Measurements from ENCODE around the gene MYRIP. TPM values are rescaled to one million over a fixed set of nuclear protein-coding genes. Genes with fewer than 3 reads are reported as not detected.

The MYRIP gene
- total RNA-seq, 1 donor = not detected

- DNase-seq (ENCODE audit: low read depth) = no peak
- TF ChIP-seq CTCF (IDR thresholded peaks at IDR 0.05; ENCODE audit: insufficient read depth, low read depth, low read length) = no peak
These were observed 132.5 kb downstream of the MYRIP start for GRCh38 chr3:39941931-39942330.

DNA sequence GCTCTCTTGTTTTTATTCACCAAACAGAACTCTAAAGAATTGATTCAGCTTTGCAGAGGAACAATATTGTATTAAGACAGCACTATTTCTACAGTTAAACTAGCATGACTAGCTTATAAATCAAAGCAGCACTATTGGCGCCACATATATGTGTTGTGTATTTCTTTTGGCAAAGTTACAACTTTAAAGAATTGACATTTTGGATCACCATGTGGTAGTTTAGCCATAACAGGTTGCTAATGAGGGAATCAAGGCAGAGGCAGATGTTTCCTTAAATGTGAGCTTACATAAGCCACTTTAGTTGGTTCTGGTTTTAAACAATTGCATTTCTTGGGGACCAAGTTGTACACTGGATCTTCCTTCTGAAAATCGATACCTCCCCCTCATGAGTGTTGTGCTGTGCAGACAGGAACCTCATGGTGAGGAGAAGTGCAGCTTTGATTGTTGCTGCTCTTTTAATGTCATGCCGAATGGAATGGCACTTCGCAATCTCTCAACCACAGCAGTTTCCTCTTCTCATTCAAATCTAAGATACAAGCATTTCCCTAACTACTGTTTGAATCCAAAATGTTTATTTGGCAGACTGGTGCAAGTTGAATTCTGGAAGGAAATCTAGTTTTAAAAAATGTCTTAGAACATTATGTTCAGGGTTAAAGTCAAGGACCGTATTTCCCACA, 151.2 kb downstream of the MYRIP start:
- TF ChIP-seq CTCF (IDR thresholded peaks at IDR 0.05; ENCODE audit: insufficient read depth, low read depth, low read length) = no peak
- DNase-seq (ENCODE audit: low read depth) = no peak
- H3K4me3 ChIP-seq (ENCODE audit: low read depth, low read length) = no peak overlapping the region

More at GRCh38 chr3:39941931-39942330, 132.5 kb downstream of the MYRIP start:
- H3K4me3 ChIP-seq (ENCODE audit: low read depth, low read length) = no peak overlapping the region

GRCh38 chr3:39961230-39961629, 151.8 kb downstream of the MYRIP start:
- DNase-seq (ENCODE audit: low read depth) = no peak
- TF ChIP-seq CTCF (IDR thresholded peaks at IDR 0.05; ENCODE audit: insufficient read depth, low read depth, low read length) = no peak
- H3K4me3 ChIP-seq (ENCODE audit: low read depth, low read length) = no peak overlapping the region

DNA sequence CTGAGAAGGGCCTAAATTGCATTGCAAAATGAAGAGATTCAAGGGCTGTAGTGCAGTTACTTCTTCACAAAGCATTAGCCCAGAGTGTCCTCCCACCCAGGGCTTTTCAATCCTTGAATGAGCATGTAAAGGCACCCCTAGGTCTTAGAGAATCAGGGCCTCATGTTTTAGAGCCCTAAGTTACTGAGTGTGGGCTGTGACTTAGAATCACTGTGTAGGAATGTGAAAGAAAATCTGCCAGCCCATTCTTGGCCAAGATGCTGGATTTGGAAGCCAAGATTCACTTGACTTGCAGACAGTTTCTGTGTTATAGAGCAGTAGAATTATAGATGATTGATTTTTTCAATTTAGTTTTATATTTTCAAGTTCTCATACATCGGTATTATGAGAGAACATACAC, 153.2 kb downstream of the MYRIP start:
- DNase-seq (ENCODE audit: low read depth) = no peak
- no peak for TF ChIP-seq CTCF (IDR thresholded peaks at IDR 0.05; ENCODE audit: insufficient read depth, low read depth, low read length)
- no peak overlapping the region for H3K4me3 ChIP-seq (ENCODE audit: low read depth, low read length)

- no peak for TF ChIP-seq CTCF (IDR thresholded peaks at IDR 0.05; ENCODE audit: insufficient read depth, low read depth, low read length)
- H3K4me3 ChIP-seq (ENCODE audit: low read depth, low read length) = no peak overlapping the region
- no peak for DNase-seq (ENCODE audit: low read depth)
These were observed 156.1 kb downstream of the MYRIP start for GRCh38 chr3:39965461-39965860.

- TF ChIP-seq CTCF (IDR thresholded peaks at IDR 0.05; ENCODE audit: insufficient read depth, low read depth, low read length) = no peak
- H3K4me3 ChIP-seq (ENCODE audit: low read depth, low read length) = no peak overlapping the region
- DNase-seq (ENCODE audit: low read depth) = no peak
These were observed 156.6 kb downstream of the MYRIP start for GRCh38 chr3:39965997-39966396.

- TF ChIP-seq CTCF (IDR thresholded peaks at IDR 0.05; ENCODE audit: insufficient read depth, low read depth, low read length) = no peak
- DNase-seq (ENCODE audit: low read depth) = no peak
- no peak overlapping the region for H3K4me3 ChIP-seq (ENCODE audit: low read depth, low read length)
These were observed 161.6 kb downstream of the MYRIP start for GRCh38 chr3:39970982-39971381.

Data from fibroblast of villous mesenchyme (primary cell).